K562 (cell line): Measurements from ENCODE around the gene FSTL3. TPM values are rescaled to one million over a fixed set of nuclear protein-coding genes. Genes with fewer than 3 reads are reported as not detected.

Experiments used
- ARID2 ChIP-seq: fragments of 450-650 bp; IDR thresholded peaks from 2 replicates; pipeline ENCODE4 v1.6.1; 2017; ENCODE audit warnings: antibody characterized with exemption, mild to moderate bottlenecking
- ARNT ChIP-seq, 2 experiments: fragments of 450-650 bp; IDR thresholded peaks; 2 replicates each; pipeline ENCODE4 v1.6.1; 2016; ENCODE audit warnings: mild to moderate bottlenecking in 1 of 2
- BCOR ChIP-seq: fragments of 450-650 bp; IDR thresholded peaks from 2 replicates; pipeline ENCODE4 v1.6.1; 2016
- CREBBP ChIP-seq: IDR thresholded peaks from one replicate; pipeline ENCODE4 v1.6.1; 2012; ENCODE audit warnings: low read depth, mild to moderate bottlenecking, control low read depth, inconsistent platforms, low read length
- DPF2 ChIP-seq: fragments of 450-650 bp; IDR thresholded peaks from 2 replicates; pipeline ENCODE4 v1.6.1; 2016
- FOS ChIP-seq: IDR thresholded peaks from 3 replicates; pipeline ENCODE4 v1.6.1; 2011; ENCODE audit not compliant: insufficient read length; ENCODE audit errors: extremely low read depth
- GABPA ChIP-seq: fragments of 200-800 bp; sonication (Bioruptor generic); conservative IDR thresholded peaks from 2 replicates; pipeline ENCODE4 v1.6.1; 2016; ENCODE audit warnings: low read depth, missing genetic modification characterization, missing compliant biosample characterization
- GTF2F1 ChIP-seq: IDR thresholded peaks from 2 replicates; pipeline ENCODE4 v1.6.1; 2011; ENCODE audit warnings: low read depth, low read length, improper control_type of control experiment
- HDAC2 ChIP-seq: fragments of 450-650 bp; IDR thresholded peaks from 2 replicates; pipeline ENCODE4 v1.6.1; 2016; ENCODE audit warnings: mild to moderate bottlenecking
- L3MBTL2 ChIP-seq: fragments of 450-650 bp; IDR thresholded peaks from 2 replicates; pipeline ENCODE4 v1.6.1; 2016; ENCODE audit warnings: mild to moderate bottlenecking, moderate library complexity
- NBN ChIP-seq: fragments of 450-650 bp; IDR thresholded peaks from 2 replicates; pipeline ENCODE4 v1.6.1; 2016; ENCODE audit warnings: low read depth, mild to moderate bottlenecking
- RBM17 ChIP-seq: fragments of 200-400 bp; formaldehyde crosslinking; IDR thresholded peaks from 2 replicates; pipeline ENCODE4 v1.6.1; 2017; ENCODE audit warnings: low read depth, mild to moderate bottlenecking, low read length, borderline replicate concordance
- SMAD4 ChIP-seq: fragments of 250-450 bp; sonication (Bioruptor Pico); conservative IDR thresholded peaks from 2 replicates; pipeline ENCODE4 v1.8.0; 2021; ENCODE audit warnings: inconsistent platforms, mild to moderate bottlenecking, moderate library complexity
- SRSF1 ChIP-seq: fragments of 200-400 bp; formaldehyde crosslinking; IDR thresholded peaks from 2 replicates; pipeline ENCODE4 v1.6.1; 2017; ENCODE audit warnings: mild to moderate bottlenecking, low read depth, low read length, moderate library complexity
- TCFL5 ChIP-seq: fragments of 250-450 bp; sonication (Bioruptor Pico); conservative IDR thresholded peaks from 2 replicates; pipeline ENCODE4 v1.6.1; 2021; ENCODE audit warnings: mild to moderate bottlenecking, moderate library complexity, matching md5 sums
- TGIF2 ChIP-seq: sonication (generic); formaldehyde crosslinking; IDR thresholded peaks from 2 replicates; pipeline ENCODE4 v1.8.1; 2022; ENCODE audit warnings: mild to moderate bottlenecking, missing genetic modification reagents, moderate library complexity
- ZFP36 ChIP-seq: fragments of 150-350 bp; IDR thresholded peaks from 2 replicates; pipeline ENCODE4 v1.6.1; 2018; ENCODE audit warnings: low read length, low read depth; ENCODE audit not compliant: partially characterized antibody
- ZNF124 ChIP-seq: sonication (generic); formaldehyde crosslinking; IDR thresholded peaks from 2 replicates; pipeline ENCODE4 v1.8.1; 2022; ENCODE audit warnings: missing genetic modification reagents
- ZNF165 ChIP-seq: fragments of 250-450 bp; sonication (Bioruptor Pico); IDR thresholded peaks from 2 replicates; pipeline ENCODE4 v1.4.0; 2020; ENCODE audit warnings: borderline replicate concordance
- ZNF280B ChIP-seq: fragments of 250-450 bp; sonication (Bioruptor Pico); IDR thresholded peaks from 2 replicates; pipeline ENCODE4 v1.5.1; 2021; ENCODE audit warnings: mild to moderate bottlenecking
- ZNF586 ChIP-seq: fragments of 450-650 bp; formaldehyde crosslinking; conservative IDR thresholded peaks from 2 replicates; pipeline ENCODE4 v1.4.0; 2020; ENCODE audit warnings: mild to moderate bottlenecking, moderate library complexity
- polyA plus RNA-seq, 8 experiments: library from polyadenylated mRNA; depleted of rRNA in 4 of 8; stranded (reverse) in 5 of 8; unstranded in 3 of 8; fragments of >200 nt; fragmentation: Nextera tagmentation in 2 of 8; fragmentation: Illumina TruSeq in 1 of 8; extraction: Ambion mirVana in 2 of 8; extraction: Trizol in 1 of 8; gene quantifications; 2 replicates each; pipeline versions ENCODE4 v1.2.1 to v1.2.3, GENCODE V29; 2011 to 2014; ENCODE audit warnings: inconsistent platforms in 1 of 8, missing spikeins in 1 of 8
- total RNA-seq, 7 experiments: library from RNA; depleted of rRNA in 6 of 7; stranded (reverse); fragments of >200 nt in 6 of 7; fragmentation: Illumina TruSeq in 2 of 7; extraction: Trizol in 2 of 7; gene quantifications; 2 replicates each; pipeline versions ENCODE4 v1.2.1 to v1.2.3, GENCODE V29; 2011 to 2021; ENCODE audit warnings: low replicate concordance in 1 of 7
- TF ChIP-seq, protein P1 (sequence below): fragments of 450-650 bp; IDR thresholded peaks from 2 replicates; pipeline ENCODE4 v1.6.1; 2016; ENCODE audit warnings: missing biosample characterization, missing genetic modification characterization
- TF ChIP-seq, protein P2 (sequence below), 2 experiments: fragments of 450-650 bp; IDR thresholded peaks; 2 replicates each; pipeline ENCODE4 v1.6.1; 2018; ENCODE audit warnings: mild to moderate bottlenecking in 2 of 2, low read depth in 1 of 2; ENCODE audit not compliant: partially characterized antibody in 2 of 2

FSTL3 gene
- total and polyA plus RNA-seq, 9 of the 15 experiments (the other 6 are each of a cell fraction or from before 2014, with no cell fraction given), result 0.35 to 6.8 (median 4.2) TPM; not detected in 1

DNA sequence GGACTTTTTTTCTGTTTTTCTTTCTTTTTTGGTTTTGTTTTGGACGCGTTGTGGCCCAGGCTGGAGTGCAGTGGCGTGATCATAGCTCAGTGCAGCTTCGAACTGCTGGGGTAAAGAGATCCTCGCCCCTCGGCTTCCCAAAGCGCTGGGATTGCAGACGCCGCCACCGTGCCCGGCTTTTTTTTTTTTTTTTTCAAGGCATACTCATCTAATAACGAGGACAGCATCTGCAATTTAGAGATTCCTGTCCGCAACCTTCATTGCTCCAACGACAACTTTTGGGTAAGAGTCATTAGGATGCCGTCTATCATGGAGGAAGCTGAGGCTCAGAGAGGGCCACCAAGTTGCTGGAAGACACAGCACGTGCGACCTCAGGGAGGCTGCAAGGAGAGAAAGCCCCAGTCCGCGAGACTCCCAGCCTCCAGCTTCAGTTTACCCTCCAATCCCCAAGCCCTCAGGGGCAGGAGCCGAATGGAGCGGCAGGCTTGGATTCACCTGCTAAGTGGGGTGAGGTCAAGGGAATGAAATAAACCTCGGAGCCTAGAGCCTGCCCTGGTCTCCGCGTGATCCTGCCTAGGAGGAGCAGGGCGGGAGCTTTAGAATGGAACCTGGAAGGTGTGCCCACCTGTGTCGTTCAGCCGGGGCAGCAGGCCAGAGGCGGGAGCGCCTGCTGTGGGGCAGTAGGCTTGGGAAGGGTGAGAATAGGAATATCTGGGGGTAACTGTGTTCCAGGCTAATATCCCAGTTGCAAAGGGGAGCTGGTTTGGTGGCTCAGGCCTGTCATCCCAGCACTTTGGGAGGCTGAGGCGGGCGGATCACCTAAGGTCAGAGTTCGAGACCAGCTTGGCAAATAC is 42.2 kb upstream of the FSTL3 start (continued):
- TF ChIP-seq, protein P1, sequence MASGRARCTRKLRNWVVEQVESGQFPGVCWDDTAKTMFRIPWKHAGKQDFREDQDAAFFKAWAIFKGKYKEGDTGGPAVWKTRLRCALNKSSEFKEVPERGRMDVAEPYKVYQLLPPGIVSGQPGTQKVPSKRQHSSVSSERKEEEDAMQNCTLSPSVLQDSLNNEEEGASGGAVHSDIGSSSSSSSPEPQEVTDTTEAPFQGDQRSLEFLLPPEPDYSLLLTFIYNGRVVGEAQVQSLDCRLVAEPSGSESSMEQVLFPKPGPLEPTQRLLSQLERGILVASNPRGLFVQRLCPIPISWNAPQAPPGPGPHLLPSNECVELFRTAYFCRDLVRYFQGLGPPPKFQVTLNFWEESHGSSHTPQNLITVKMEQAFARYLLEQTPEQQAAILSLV (tag), result no peak
- TF ChIP-seq ZNF124 (CRISPR knock-in tag) (no peak), ZFP36 (peak; percentile 82), HDAC2 (peak; percentile 77), DPF2 (peak; percentile 43; the same call in 1 of the 2 replicates), ARNT (IDR thresholded peaks at IDR 0.05) (peak; percentile 50 to 57; a peak in 1 of 4 replicates), SRSF1 (no peak), GABPA (tag) (peak; percentile 71), TGIF2 (CRISPR knock-in tag) (no peak), CREBBP (no peak), TCFL5 (no peak), FOS (no peak), BCOR (peak; percentile 96), SMAD4 (CRISPR knock-in tag) (0 out of 2 replicates have a peak, but pooled peaks have one; percentile 16), ARID2 (no peak), ZNF586 (CRISPR knock-in tag) (no peak), RBM17 (no peak), NBN (0 out of 2 replicates have a peak, but pooled peaks have one; percentile 30), L3MBTL2 (peak; percentile 2; the same call in 1 of the 2 replicates), GTF2F1 (no peak), ZNF280B (CRISPR knock-in tag) (no peak), ZNF165 (CRISPR knock-in tag) (no peak)
- TF ChIP-seq, protein P2, sequence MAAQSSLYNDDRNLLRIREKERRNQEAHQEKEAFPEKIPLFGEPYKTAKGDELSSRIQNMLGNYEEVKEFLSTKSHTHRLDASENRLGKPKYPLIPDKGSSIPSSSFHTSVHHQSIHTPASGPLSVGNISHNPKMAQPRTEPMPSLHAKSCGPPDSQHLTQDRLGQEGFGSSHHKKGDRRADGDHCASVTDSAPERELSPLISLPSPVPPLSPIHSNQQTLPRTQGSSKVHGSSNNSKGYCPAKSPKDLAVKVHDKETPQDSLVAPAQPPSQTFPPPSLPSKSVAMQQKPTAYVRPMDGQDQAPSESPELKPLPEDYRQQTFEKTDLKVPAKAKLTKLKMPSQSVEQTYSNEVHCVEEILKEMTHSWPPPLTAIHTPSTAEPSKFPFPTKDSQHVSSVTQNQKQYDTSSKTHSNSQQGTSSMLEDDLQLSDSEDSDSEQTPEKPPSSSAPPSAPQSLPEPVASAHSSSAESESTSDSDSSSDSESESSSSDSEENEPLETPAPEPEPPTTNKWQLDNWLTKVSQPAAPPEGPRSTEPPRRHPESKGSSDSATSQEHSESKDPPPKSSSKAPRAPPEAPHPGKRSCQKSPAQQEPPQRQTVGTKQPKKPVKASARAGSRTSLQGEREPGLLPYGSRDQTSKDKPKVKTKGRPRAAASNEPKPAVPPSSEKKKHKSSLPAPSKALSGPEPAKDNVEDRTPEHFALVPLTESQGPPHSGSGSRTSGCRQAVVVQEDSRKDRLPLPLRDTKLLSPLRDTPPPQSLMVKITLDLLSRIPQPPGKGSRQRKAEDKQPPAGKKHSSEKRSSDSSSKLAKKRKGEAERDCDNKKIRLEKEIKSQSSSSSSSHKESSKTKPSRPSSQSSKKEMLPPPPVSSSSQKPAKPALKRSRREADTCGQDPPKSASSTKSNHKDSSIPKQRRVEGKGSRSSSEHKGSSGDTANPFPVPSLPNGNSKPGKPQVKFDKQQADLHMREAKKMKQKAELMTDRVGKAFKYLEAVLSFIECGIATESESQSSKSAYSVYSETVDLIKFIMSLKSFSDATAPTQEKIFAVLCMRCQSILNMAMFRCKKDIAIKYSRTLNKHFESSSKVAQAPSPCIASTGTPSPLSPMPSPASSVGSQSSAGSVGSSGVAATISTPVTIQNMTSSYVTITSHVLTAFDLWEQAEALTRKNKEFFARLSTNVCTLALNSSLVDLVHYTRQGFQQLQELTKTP (IDR thresholded peaks at IDR 0.05; ENCODE audit: low read depth in 1 of 2, partially characterized antibody in 2 of 2), result peak in 1 of 2 experiments; percentile 36
